ENCODE data around the gene USP8.
"Not testable (repeated sequence)": the region's sequence is repeated elsewhere in the genome, so short reads cannot be mapped to it uniquely, and the experiment has no call there.

USP8 gene

DNA sequence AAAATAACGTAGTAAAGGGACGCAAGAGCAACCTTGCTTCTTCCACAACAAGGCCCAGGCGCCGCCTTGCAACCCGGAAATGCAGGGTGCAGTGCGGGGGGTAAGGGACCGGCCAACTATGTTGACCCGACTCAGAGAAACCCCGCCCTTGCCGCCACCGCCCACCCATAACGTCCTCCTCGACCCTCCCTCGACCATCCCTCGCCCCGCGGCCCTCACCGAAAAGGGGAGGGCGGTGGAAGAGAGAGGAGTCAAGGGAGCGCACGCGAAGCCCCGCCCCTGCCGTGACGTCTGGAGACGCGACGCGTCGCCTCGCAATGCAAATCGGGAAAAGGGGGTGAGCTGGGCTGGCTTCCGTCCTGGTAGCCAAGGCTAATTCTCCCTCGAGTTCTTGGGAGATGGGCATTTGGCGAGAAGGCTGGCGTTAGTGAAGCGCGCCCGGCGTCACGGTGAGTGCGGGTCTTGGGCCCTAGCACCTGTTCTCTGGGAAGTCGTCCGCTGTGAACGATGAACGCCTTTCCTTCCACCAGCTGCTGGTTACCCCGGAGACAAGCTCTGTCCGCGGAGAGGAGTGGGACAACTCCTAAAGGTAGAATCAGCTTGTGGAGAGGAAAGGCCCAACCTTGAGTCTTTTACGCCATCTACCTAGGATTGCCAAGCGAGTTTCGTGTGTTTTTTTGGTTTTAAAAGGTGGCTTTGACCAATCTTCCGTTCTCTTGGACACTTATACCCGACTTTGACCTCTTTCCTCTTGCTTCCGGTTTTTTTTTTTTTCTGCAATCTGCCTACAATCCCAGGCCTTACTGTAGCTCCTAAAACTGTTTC lies at the start of gene USP8:
TSS of gene USP8 (plus strand) at position 340 of the 825 bp plus-strand sequence. CDS start 14,669 bp downstream, outside the sequence.
- in situ Hi-C loops (cut with MboI; ENCODE audit: low sequenced_read_pairs), result no loop called here

DNA sequence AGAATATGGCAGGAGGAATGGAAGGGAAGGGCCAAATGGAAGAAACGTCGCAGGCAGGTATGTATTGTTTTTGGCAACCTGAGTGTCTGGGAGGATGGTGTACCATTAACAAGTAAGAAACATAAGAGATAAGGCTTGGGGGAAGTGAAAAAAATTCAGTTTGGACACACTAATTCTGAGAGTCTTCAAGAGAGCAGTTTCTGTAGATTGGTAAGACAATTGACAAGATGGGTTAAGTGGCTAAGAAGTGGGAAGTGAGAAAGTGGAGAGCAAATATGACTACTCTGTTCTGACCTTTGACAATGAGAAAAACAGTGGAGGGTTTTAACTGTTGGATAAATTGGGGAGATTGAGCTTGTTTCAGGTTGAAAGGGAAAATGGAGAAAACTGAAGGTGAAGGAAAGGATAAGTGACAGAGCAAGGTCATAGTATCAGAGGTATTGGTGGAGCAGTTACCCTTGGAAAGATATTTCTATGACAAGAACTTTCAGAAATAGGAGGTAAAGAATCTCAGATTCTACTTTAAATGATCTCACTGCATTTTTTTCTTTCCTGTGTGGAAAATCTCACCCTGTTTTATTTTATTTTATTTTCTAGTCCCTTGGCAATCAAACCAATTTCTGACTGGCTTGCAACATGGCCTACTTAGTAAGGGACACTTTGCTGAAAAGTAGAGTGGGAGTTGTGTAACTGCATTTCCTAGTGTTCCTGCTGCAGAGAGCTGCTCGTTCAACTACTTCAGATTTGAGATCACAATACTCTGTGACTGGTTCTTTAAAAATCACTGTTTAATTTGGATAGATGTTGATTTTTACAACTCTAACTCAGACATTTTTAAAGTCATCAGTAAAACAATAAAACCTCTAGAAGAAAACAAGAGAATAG lies 46.1 kb upstream of the USP8 start:
- in situ Hi-C loops (cut with MboI; ENCODE audit: low sequenced_read_pairs), result no loop called here

DNA sequence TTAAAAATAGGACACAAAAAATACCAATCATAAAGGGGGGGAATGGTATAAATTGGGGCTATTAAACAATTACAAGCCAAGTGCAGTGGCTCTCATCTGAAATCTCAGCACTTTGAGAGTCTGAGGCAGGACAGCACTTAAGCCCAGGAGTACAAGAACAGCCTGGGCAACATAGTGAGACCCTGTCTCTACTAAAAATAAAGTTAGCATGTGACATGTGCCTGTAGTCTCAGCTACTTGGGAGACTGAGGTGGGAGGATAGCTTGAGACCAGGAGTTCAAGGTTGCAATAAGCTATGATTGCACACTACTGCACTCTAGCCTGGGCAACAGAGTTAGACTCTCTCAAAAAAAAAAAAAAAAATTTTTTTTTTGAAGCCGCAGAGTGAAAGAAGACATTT lies 45.4 kb upstream of the USP8 start:
- in situ Hi-C loops (cut with MboI; ENCODE audit: low sequenced_read_pairs), result no loop called here

DNA sequence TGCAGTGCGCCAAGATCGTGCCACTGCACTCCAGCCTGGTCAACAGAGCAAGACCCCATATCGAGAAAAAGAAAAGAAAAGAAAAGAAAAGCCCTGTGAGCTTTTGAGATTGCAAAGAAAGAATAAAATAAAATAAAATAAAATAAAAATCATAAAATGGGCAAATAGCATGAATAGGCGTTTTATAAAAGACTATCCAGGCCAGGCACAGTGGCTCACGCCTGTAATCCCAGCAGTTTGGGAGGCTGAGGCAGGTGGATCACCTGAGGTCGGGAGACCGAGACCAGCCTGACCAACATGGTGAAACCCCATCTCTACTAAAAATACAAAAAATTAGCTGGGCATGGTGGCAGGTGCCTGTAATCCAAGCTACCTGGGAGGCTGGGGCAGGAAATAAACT lies 44.8 kb upstream of the USP8 start:
- in situ Hi-C loops (cut with MboI; ENCODE audit: low sequenced_read_pairs), result not testable (repeated sequence)

DNA sequence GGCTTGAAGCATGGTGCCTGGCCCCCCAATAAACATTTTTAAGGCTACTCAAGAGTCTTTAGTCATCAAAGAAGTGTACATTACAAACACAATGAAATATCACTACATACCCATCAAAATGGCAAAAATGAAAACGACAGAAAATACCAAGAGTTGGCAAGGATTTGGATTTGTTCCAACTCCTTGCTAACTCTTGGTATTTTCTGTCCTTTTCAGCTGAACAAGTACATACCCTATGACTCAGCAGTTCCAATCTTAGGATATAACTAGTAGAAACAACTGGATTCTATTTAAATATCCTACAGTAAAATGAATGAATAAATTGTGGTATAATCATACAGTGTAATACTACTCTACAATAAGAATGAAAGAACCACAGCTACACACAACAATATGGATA lies 44.1 kb upstream of the USP8 start:
- in situ Hi-C loops (cut with MboI; ENCODE audit: low sequenced_read_pairs), result no loop called here

DNA sequence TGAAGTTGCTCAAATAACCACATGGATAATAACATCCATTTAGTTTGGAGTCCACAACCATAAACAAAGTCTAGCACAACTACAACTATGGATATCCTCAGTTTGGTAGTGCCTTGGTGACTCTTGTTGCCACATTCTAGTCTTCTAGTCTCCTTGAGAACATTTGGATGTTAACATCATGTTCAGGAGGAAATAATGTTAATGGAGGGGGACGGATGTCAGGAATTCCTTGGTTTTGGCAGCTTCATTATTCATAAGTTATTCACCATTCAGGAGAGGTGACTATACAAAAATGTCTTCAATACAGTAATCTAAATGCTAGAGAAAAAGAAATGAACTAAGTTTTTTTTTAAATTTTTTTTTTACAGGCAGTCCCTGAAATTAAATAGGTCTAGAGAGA lies 42.8 kb upstream of the USP8 start:
- in situ Hi-C loops (cut with MboI; ENCODE audit: low sequenced_read_pairs), result no loop called here

DNA sequence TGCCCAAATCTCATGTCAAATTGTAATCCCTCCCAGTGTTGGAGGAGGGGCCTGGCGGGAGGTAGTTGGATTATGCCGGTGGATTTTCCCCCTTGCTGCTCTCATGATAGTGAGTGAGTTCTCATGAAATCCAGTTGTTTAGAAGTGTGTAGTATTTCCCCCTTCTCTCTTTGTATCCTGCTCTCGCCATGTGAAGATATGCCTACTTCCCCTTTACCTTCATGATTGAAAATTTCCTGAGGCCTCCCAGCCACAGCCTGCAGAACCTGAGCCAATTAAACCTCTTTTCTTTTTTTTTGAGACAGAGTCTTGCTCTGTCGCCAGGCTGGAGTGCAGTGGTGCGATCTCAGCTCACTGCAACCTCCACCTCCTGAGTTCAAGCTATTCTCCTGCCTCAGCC lies 41.8 kb upstream of the USP8 start:
- in situ Hi-C loops (cut with MboI; ENCODE audit: low sequenced_read_pairs), result not testable (repeated sequence)

DNA sequence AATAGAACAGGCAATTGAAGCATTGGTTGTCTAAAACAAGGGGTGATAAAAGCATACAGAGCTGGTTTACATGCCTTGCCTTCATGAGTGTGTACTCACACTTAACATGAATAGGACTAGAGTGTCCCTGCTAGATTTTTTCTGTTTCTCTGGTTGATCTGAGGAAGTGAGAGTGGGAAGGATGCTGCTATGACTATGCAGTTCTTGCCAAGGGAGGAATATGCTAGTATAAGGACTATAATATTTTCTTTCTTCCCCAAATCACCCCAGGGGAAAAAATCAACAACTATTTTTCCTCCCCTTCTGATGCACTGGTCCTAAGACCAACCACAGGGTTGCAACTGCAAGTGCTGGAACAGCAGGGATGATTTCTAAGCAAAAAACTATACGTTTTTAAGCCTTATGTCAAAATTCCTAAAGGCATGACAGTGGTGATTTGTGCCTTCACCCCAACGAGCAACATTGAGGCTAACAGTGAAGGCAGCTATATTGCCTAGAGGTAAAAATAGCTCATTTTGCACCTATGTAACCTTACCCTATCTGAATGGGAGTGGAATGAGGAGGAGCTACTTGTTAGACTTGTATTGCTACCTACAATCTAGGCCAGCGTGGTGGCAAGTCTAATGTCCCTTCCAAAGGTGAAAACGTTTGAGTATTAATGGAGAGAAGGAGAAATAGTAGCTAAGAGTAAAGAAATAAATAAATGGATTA lies 33.5 kb upstream of the USP8 start:
- in situ Hi-C loops (cut with MboI; ENCODE audit: low sequenced_read_pairs), result no loop called here

DNA sequence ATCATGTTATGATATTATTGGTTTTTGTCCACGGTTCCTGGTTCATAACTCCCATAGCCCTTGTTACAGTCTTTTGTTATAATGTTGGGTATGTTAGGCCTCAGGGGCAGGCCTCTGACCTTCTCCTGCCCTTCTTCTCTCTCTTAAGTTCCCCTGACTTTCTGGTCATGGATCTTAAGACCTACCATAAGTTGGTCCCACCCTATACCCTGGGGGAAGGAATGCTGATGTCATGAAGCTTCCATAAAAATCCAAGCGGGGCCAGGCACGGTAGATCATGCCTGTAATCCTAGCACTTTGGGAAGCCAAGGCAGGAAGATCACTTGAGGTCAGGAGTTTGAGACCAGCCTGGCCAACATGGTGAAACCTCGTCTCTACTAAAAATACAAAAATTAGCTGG lies 32.6 kb upstream of the USP8 start:
- in situ Hi-C loops (cut with MboI; ENCODE audit: low sequenced_read_pairs), result not testable (repeated sequence)

DNA sequence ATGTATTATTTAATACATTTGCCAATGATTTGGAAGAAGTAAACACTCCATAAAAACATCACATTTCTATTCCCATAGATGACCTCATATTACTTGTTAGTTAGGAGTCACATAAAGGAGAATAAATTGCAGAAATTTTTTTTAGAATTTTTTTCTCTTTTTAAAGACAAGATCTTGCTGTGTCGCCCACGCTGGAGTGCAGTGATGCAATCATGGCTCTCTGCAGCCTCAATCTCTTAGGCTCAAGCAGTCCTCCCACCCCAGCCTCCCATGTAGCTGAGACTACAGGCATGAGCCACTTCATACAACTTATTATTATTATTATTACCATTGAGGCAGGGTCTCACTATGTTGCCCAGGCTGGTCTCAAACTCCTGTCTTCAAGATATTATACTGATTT lies 12.3 kb upstream of the USP8 start:
- in situ Hi-C loops (cut with MboI; ENCODE audit: low sequenced_read_pairs), result no loop called here

DNA sequence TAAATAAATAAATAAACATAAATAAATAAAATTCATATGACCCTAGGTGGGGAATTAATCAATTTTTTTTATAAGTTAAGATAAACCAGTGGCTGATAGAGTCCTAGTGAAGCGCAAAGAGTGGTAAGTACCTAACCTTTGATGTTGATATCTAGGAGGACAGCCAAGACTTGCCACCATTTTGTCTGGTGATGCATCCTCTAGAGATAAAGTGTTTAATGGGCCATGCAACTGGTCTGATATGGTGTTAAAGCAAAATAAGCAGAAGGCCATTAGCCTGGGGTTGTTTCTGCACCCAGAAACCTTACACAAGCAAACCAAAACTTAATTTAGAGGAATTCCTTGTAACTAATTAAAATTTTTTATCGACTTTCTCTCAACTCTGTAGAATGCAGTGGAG lies 9.6 kb upstream of the USP8 start:
- in situ Hi-C loops (cut with MboI; ENCODE audit: low sequenced_read_pairs), result no loop called here

DNA sequence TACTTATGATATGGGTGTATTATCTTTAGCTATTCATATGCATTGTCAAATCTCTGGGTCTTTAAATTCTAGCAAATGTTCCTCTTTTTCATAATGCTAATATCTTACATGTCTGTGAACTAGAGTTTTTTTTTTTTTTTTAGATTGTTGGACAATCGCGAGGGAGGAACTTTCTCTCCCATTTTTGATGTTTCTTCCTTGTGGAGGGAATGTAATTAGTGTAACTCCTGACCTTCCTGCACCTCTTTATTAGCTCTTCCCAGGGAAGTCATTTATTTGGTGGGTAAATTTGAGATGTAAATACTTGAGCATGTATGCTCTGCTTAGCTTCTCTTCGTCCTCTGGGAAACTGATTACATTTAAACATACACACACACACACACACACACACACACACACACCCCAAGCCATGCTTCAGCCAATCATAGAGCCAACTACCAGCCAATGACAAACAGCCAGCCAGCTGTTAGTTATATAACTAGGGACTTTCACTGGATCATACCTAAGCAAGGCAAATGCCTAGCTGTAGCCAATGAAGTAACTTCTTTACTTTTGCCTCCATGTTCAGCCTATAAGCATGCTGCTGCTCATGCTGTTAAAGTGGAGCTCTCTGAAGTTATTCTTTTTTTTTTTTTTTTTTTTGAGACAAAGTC lies 8.3 kb upstream of the USP8 start:
- in situ Hi-C loops (cut with MboI; ENCODE audit: low sequenced_read_pairs), result no loop called here

DNA sequence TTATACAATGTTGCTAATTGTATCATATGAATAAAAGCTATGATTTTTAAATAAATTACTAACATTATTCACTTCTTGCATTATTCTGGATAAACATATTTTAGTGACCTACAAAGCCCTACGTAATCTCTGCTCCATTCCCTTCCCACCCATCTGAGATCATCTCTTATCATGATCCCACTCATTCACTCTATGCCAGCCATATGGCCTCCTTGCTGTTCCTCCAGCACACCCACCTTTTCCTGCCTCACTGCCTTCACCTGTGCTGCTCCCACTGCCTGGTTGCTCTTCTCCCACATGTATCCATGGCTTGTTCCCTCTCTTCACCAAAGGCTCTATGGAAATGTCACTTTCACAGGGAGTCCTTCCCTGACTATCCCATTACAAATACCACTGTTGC lies 7.3 kb upstream of the USP8 start:
- in situ Hi-C loops (cut with MboI; ENCODE audit: low sequenced_read_pairs), result no loop called here

DNA sequence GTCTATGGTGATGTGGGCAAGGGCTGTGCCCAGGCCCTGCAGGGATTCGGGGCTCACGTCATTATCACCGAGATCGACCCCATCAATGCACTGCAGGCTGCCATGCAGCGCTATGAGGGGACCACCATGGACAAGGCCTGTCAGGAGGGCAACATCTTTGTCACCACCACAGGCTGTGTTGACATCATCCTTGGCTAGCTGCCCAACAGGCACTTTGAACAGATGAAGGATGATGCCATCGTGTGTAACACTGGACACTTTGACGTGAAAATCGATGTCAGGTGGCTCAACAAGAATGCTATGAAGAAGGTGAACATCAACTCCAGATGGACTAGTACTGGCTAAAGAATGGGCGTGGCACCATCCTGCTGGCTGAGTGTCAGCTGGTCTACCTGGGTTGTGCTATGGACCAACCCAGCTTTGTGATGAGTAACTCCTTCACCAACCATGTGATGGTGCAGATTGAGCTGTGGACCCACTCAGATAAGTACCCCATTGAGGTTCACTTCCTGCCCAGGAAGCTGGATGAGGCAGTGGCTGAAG lies 6.1 kb upstream of the USP8 start:
- in situ Hi-C loops (cut with MboI; ENCODE audit: low sequenced_read_pairs), result no loop called here

DNA sequence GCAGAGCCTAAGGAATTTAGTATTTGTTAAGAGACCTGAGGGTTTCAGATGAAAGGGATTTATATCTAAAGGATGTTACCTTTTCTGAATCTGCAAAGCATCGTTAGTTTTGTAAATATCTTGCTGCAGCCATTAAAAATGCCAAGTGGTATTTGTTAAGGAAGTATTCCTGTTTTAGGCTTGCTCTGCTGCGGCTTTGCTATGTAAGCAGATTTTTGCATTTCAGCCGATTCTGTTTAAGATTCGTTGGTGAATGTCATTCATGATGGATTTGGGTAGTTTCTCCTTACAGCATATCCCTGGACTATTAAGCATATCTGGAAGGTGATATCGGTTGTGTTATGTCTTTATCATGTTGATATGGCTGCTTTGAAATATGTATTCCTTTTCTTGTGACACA lies 1.0 kb downstream of the USP8 start:
- in situ Hi-C loops (cut with MboI; ENCODE audit: low sequenced_read_pairs), result no loop called here

DNA sequence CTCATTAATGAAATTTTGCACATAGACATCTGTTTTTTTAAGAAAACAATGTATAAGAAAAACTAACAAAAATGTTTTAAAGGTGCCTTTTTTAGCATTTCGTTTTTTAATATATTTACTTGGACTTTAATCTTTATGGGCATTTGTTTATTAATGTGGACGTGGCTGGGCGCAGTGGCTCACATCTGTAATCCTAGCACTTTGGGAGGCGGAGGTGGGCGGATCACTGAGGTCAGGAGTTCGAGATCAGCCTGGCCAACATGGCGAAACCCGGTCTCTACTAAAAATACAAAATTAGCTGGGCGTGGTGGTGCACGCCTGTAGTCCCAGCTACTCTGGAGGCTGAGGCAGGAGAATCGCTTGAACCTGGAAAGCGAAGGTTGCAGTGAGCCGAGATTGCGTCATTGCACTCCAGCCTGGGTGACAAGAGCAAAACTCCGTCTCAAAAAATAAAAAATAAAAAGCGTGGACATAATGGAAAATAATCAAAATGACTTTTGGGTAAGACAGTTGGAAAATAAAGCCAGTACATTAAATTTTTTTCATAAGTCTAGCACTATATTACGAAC lies 1.6 kb downstream of the USP8 start:
- in situ Hi-C loops (cut with MboI; ENCODE audit: low sequenced_read_pairs), result not testable (repeated sequence)

DNA sequence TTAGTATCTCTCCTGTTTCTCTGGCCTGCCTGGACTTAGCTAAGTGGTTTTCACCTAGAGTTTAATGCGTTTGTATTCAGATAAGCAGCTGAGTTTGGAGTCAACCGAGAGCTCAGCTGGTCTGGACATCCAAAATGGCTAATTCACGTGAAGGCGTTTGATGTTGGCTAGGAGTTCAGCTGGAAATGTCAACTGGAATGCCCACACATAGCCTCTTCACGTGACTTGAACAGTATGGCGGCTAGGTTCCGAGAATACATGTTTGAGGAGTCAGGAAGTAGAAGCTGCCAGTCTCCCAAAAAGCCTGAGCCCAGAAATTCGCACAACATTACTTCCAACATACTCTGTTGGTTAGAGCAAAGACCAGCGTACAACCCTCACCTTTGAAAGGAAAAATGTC lies 2.2 kb downstream of the USP8 start:
- in situ Hi-C loops (cut with MboI; ENCODE audit: low sequenced_read_pairs), result no loop called here

DNA sequence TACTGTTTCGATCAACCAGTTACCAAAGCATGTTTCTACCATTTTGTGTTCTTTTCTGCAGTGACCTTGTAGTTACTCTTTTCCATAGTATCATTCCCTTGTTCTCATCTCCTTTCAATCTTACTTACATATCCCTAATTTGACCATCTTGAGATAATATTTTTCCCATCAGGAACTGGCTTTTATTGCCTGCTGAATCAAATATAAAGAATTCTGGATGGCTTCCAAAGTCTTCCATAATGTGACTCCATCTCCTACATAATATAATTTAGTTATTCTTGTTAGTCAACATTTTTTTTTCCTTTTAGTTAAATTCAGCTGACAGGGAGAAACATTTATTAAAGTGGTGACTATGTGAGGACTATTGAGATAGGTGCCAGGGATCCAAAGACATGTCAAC lies 7.0 kb downstream of the USP8 start:
- in situ Hi-C loops (cut with MboI; ENCODE audit: low sequenced_read_pairs), result no loop called here

DNA sequence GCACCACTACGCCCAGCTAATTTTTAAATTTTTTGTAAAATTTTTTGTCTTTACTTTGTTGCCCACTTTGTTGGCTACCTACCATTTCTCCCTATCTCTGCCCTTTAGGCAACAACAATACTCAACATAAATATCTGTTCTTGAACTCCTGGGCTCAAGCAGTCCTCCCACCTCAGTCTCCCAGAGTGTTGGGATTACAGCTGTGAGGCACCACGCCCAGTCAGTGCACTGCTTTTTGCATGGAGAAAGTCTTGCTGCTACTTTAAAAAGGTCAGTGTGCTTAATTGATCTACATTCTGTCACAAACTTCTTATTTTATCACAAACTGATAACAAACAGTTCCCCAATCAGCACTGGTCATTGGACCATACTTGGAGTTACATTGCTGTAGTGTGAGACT lies 8.0 kb downstream of the USP8 start:
- in situ Hi-C loops (cut with MboI; ENCODE audit: low sequenced_read_pairs), result no loop called here

DNA sequence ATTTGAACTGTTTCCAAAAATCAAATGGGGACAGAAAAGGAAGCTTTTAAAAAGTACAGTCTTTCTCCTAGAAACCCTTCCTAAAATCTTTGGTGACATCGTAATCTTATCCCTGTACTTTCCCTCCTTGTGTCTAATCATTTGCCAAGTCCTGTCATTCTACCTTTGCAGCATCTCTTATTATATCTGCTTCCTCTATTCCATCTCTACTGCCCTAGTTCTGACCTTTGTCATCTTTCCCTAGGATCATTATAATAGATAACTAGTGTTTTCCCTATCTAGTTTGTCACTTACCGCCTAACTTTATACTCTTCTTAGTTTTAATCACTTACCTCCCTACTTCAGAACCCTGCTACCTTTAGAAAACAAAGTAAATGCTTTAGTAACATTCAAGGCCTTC lies 11.6 kb downstream of the USP8 start:
- in situ Hi-C loops (cut with MboI; ENCODE audit: low sequenced_read_pairs), result no loop called here

Measured in hTERT RPE-1 (cell line).